HG02678 (cell line): ENCODE data around the gene CDRT4.

Experiments used
- ATAC-seq: cut with Tn5 transposase; IDR thresholded peaks from one replicate; pipeline ENCODE4 v1.9.1; 2021; ENCODE audit warnings: mild to moderate bottlenecking, moderate library complexity; ENCODE audit not compliant: unreplicated experiment

The CDRT4 gene

DNA sequence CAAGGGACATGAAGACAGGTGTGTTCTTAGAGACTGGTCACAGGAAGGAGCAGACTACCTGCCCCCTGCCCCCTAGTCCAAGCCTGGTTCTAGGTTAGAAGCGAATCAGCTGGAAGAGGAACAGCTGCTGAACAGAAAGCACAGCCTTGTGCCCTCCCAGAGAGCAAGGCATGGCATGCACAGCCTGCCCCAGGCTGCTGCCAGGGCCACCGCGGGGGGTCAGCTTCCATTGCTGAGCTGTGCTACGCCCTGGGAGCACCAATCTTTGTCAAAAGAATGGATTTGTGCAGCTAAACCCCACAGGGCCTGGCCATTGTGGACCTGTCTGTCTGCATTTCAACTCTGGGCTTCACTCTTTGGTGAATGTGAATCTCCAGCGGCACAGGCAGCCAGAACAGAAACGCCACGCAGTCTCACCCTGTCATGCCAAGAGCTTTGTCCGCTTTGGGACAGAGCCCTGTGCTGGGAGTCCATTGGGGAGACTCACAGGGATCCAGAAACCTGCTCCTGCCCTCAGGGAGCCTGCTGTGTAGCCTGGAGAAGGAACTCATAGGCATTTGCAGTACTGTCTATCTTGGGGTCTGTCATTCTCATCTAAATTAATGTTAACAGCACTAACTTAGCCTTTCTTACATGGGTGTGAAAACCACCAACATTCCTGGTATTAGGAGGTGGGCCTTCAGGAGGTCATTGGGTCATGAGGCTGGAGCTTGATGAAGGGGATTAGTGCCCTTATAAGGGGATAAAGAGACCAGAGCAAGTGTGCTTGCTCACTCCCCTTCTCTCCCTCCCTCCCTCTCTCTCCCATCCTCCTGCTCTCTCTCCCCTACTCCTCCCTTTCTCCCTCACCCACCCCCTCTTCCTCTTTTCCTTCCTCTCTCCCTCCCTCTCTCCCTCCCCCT lies 25.6 kb upstream of the CDRT4 start:
- ATAC-seq, result no peak

DNA sequence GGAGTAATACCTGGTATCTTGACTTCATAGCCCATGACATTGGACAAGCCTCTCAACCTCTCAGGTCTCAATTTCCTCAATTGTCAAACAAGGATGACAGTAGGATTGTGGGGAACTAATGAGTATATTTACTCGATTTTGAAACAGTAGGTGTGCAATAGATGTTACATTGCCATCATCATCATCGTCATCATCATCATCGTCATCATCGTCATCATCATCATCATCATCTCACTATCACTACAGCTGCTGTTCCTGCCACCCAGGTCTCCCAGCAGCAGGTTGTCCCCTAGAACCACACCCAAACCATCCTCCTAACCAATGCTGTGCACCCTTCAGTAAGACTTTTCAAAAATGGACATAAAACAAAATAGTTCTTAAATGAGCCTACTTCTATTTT lies 24.8 kb upstream of the CDRT4 start:
- no peak for ATAC-seq

DNA sequence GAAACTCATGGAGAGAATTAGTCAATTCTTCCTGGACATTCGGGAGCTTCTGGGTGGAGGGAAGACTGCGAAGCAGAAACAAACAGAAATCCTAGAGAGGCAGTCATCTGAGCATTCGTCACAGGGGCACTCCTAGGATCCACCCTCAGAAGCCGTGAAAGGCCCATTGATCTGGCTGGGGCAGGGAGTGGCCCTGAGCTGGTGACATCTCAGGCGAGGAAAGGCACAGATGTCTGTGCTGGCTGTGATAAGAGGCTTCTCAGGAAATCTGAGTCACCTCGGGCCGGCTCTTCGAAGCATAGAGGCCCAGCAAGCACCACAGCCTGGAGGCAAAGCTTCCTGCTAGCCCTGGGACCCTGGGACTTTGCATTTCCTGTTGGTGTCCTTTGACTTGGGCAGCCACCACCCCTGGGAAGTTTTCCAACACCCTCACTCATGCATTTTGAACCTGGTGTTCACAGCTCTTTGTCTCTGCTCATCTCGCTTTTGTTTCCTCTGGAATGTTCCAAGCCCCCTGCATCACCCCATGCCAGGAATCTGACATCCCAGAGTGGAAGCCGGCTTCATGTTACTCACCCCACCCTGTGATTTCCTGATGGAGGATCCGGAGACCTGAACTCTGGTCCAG lies 23.3 kb upstream of the CDRT4 start:
- no peak for ATAC-seq

DNA sequence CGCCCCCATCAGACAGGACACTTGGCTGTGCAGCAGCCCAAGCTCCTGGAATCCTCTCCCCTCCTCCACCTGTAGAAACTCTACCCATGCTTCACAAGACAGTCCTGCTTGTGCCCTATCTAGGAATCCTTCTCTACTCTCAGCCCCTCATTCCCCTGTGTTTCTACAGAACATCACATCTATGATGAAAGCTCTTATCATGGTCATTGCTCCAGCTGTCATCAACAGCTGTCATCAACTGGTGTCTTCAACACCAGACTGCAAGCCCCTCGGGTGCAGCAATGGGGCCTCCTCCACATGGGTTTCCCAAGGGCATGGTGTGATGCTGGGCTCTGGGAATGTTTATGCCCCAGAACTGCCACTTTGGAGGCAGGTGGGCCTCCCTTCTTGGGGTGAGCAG lies 21.1 kb upstream of the CDRT4 start:
- ATAC-seq, result no peak

DNA sequence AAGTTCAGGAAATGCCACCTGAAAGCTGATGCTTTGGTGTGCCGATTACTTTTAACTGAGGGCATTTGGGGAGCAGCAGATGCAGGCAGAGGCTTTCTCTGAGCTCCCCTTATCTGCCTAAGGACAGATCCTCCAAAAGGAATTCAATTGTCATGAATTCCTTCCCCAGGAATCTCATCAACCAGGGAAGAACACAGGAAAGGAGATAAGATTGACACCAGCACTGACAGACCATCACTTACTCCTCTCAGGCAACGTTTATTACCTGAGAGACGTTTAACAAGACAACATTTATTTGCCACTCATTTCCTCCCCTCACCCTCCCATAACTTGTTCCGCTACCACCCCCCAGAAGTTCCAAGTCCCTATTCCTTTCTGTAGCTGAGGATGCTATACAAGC lies 17.6 kb upstream of the CDRT4 start:
- no peak for ATAC-seq

DNA sequence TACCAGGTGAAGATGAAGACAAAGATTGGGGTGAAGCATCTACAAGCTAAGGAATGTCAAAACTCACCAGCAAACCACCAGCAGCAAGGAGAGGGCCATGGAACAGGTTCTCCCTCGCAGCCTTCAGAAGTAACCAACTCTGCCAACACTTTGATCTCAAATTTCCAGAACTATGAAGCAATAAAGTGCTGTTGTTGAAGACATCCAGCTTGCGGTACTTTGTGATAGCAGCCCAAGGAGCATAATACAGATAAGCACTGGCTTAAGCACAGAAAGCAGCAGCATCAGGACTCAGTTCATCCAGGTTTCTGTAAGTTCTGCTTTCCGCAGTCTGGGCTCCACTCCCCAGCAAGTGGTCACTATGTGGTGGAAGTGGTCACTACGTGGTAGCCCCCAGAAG lies 16.0 kb upstream of the CDRT4 start:
- ATAC-seq, result no peak

DNA sequence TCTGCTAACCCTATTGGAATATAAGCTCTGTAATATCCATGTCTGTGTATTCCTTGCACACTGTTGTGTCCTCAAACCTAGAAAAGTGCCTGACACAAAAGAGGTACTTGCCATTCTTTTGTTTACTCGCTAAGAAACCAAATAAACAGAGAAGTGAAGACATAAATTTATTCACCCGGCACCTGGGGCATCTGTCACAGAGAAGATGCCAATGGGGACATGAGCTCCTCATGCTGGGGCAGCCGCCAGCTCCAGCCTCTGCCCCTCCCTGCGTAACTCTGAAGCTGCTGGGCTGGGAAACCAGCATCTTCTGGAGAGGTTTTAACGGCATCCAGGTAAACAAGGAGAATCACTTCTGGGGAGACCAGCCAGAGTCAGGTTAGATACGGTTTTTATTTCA lies 15.1 kb upstream of the CDRT4 start:
- ATAC-seq, result no peak

DNA sequence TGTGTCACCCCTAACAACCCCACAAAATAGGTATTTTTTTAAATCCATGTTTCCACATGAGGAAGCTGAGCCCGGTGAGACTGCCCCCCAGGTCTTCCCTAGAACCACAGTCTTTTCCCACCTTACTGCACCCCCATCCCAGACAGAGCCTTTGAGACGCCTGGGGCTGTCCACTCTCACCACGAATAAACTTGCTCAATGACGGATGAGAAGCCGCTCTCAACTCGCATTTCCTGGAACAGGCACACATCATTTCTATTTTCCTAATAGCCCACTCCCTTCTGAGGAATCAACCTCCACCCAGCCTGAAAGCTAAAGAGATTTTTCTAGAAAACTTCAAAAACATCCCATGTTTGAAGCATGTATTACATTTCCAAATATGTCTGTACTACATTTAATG lies 14.1 kb upstream of the CDRT4 start:
- ATAC-seq, result no peak

DNA sequence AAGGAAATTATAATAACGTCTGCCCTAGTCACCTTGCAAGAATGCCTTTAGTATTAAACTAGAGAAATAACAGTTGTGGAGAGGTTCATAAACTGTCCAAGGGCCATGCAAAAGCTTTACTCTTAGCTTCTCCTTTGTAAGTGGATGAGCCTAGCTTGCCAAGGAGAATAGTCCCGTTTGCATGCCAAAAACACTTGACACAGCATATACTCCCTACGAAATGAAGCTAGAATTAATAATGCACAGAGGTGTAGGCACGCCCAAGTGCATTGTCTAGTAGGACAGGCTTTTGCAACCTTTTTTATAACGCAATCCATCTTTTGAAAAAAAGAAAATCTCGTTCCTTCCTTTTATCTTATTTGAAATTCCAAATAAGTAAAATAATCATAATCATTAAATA lies 12.8 kb upstream of the CDRT4 start:
- ATAC-seq, result no peak

DNA sequence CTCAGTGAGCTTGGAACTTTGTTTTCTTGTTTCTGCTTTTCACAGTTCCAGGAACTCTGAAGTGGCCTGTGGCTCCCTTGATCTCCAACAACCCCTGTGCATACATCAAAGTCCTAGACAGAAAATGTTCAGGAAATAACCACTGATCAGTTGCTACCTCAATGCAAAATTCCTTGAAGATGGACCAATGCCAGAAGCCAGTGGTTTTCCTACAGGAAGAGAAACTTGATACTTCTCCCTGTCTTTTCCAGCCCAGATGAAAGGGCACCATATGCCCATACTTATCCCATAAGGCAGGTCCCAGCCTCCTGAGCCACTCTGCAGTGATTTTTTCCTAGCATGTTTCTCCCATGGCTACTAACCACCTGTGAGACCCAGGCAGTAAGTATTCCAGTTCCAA lies 12.3 kb upstream of the CDRT4 start:
- no peak for ATAC-seq

DNA sequence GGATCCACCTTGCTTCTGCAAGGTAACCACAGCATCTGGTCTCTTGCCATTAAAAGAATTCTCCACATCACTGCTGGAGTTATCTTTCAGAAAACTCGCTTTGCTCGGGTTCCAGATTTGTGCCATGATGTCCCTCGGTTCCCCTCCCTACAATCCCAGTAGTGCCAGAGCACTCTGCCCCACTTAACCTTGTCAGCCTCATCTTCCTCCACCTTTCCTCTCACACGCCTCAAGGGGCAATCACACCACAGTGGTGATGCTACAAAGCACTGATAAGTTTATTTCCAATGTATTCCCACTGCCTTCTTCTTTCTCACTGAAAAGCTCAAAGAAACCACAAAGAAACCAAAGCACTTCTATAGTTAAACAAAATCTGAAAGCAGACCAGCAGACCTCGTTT lies 11.4 kb upstream of the CDRT4 start:
- no peak for ATAC-seq

DNA sequence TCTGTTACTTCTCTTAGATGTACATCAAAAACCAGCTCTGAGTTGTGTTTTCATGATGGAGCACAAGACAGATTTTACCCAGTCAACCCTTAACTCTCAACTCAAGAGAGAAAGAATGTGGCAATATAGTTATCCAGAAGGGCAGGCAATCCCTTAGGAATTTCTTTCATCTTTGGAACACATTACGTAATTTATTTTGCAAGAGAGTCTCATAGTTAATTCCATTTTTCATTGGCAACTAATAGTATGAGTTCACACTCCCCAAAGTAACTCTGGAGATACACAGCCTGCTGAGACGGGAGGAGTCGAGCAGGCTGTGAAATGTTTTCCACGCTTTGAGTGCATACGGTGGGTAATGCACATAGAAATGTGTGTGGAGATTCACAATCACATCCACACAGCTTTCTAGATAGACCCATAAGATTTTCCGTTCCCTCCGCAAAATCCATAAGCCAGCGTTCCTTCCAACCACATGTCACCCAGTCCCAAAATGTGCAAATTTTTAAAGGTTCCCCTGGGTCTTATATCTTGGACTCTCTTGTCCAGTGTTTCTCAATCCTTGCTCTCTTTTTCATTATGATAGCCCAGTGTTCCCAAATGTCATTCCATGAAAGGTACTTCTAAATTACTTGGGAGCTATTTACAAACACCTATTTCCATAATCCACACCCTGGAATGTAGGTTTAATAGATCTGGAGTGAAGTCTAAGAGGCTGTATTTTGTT lies 8.4 kb upstream of the CDRT4 start:
- ATAC-seq, result no peak

DNA sequence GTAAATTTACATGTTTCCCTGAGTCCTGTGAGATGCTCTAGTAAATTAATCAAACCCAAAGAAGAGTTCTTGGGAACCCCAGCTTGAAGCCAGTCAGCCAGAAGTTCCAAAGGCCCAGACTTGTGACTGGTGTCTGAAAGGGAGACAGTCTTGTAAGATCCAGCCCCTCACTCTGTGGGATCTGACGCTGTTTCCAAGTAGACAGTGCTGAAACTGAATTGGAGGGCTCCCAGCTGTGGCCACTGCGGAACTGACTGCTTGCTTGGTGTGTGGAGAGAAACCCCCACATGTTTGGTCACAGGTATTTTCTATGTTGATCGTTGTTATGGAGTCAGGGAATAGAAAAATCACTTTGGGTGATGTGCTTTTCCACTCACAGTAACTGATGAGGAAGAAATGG lies 5.5 kb upstream of the CDRT4 start:
- ATAC-seq, result no peak

DNA sequence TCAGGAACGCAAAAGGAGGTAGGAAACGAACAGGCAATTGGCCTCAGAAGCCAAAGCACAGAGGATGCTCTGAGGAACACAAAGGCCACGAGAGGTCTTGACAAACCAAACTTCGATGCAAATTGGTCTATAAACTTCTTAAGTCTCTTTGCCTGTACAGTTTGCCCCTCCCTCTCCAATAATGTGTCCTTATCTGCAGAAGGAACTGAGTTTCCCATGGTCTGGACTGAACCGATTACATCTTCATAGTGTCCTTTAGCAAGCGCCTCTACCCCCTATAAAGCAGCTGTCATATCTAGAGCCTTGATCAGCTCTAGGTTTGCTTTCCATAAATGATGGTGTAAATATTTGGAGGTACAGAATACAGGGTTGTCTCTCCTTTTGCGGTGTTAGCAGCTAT lies 3.1 kb upstream of the CDRT4 start:
- ATAC-seq, result no peak

DNA sequence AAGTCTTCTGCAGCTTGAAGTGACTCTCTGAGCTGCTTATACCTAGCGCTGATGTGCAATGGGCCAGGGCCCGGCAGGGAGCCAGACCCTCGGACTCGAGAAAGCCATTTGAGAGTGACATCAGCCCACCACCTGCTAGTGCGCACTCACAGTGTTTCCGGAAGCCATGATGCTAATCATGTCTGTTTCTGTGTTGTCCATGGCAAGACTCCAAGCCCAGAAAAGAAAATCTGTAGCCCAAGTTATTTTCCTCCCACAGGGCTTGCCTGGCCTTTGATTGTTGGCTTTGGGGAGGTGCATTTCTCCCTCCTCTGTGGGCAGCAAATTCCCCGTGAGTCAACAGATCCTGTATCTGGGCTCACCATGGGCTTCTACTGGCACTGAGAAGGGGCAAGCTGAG lies 1.8 kb upstream of the CDRT4 start:
- ATAC-seq, result no peak

DNA sequence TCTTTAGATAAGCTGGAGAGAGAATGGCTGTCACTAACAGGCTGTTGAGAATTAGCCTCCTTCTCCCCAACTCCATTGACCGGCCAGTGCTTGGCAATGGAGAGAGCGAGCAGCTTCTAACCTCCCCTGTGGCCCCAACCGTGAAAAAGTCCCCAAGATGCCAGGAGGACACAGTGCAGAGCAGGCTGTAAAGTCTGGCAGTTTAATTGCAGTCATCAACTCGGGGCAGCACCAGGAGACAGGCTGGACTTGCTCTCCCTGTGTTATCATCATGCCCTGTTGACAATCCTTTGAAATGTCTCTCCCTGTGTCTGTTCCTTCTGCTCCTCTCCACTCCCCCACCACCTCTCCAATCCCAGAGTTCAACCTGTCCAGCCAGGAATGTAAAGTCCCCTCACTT lies 705 bp upstream of the CDRT4 start:
- no peak for ATAC-seq

DNA sequence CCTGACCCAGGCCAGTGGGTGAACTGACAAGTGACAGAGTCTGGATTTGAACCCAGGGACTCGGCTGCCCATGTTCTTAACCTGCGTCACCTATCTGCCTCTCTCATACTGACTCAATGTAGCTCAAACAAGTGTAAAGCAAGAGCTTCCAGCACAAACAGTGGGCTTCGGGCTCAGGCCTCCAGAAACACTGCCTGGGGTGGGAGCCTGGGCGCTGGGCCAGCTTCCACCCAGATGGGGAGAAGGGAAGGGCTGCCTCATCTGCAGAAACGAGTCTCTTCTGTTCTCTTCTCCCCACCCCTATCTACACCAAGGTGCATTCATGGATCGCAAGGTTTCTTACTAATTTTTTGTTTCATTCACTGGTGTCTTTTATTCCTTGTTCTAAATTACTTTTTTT lies 1.3 kb downstream of the CDRT4 start:
- no peak for ATAC-seq

DNA sequence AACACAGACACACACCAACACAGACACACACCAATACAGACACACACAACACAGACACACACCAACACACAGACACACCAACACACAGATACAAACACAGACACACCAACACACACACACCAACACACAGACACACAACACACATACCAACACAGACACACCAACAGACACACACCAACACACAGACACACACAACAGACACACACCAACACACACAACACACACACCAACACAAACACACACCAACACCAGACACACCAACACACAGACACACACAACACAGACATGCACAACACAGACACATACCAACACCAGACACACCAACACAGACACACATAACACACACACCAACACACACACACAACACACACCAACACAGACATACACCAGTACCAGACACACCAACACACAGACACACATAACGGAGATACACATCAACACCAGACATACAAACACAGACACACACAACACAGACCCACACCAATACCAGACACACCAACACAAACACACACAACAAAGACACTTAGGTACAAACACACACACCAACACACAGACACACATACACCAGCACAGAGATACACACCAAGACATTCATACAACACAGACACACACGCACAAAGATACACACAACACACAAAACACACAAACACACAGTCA lies 2.2 kb downstream of the CDRT4 start:
- ATAC-seq, result no peak

DNA sequence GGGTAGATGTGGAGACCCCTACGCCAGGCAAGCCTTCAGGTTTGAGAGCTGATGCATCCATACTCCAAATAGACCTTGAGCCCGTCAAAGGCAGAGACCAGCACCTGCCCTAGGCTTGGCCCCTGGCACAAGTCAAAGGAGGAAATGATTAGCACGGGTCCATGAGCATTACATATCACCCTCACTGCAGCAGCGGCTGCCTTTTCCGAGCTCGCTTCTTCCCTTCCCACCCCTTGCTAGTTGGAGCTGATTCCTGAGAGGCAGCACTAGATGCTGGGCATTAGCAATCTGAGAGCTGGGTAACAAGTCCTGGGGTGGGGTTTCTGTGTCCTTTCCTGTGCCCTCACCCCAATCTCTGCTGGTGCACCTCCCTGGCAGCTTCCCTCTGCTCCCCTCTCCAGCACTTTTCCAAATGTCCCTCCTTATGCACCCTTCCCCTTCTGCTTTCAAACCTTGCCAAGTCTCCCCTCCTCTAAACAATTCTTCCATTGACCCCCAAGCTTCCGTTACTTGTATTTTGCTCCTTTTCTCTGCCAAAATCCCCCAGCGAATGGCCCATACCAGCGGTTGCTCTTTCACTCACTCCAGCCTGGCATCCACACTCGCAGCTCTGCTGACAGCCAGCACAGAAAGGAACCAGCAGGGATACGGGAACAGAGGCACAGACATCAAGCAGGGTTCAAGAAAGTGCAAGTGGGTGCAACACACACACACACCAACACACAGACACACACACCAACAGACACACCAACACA lies 3.0 kb downstream of the CDRT4 start:
- no peak for ATAC-seq

DNA sequence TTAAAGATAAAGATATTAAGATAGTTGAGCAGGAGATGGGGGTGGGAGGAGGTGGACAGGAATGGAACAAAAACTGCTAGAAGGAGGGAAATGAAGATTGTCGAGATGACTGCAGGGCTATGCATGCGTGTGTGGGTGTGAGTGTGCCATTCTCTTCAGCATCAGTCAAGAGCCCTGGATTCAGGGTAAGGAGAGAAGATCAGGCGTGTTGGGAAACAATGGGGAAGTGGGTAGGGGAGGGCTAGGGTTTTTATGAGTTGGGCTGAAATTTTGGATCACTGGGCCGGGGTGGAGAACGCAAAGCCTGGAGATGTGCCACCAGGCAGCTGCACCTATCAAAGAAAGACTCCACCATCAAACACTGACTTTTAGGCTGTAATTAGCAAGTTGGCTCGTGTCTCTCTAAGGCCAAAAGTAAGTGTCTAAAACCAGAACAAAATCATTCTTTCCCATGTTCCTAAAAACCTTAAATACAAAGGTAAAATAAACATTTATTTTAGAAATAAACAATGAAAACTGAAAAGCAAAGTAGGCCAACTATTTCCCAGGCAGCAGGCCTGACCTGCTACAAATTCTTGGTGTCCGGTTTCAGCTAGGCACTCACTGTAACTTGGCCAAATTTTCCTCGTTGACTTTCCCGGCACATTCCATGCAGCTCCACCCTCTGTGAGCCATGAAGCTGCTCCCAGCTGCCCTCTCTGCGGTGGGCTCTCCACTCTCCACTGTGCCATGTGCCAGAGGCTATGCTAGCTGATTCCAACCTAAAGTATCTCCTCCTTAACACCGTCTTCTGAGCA lies 4.2 kb downstream of the CDRT4 start:
- ATAC-seq, result no peak
